GM19463 (cell line): ENCODE measurements around the gene RHOG.
"Not testable (repeated sequence)": the region's sequence is repeated elsewhere in the genome, so short reads cannot be mapped to it uniquely, and the experiment has no call there.

Experiments used
- ATAC-seq: cut with Tn5 transposase; IDR thresholded peaks from one replicate; pipeline ENCODE4 v1.9.1; 2021; ENCODE audit warnings: mild to moderate bottlenecking, moderate library complexity; ENCODE audit not compliant: unreplicated experiment

The RHOG gene

DNA sequence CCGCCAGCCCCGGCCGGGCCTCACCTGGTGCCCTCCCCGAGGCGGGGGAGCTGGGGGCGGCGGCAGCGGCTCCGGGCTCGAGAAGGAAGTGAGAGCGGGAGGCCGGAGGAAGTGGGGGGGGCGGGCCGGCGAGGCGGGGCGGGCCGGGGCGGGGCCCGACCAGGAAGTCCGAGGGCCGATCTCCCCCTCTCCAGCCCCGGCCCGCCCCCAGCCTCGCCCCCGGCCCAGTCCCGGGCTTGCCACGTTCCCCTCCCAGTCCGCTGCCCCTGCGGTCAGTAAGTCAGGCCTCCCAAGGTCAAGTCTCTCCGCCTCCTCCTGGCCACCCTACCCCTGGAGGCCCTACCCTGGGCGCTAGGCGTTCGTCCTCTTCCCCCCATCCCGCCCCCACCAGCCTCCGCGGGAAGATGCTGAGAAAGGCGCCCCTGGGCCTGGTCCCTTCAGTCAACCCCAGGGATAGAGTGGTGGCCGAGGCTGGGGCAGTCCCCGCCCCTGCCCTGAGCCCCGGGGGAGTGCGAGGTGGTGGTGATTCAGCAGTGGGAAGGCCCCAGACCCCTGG is at the start of gene RHOG:
RHOG (minus strand) TSS at position 90 of the 556 bp plus-strand sequence. CDS start 12,821 bp downstream, outside the sequence.
- peak; percentile 52 for ATAC-seq

DNA sequence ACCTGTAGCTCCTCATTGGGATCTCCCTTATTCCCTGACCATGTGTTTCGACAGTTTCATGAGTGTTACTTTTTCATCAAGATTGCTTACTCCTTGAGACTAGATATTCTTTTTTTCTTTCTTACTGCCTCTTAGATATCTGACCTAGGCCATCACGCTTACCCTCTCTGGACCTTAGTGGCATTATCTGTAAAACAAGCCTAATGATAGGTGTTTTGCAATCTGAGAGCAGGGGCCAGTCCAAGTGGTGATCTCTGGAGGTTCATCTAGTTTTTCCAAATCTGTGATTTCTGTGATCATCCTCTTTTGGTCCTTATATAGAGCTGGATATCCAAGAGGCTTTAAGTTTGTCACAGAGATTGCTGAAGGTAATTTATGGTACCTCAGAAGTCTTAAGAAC is 49.3 kb upstream of the RHOG start:
- no peak for ATAC-seq

GRCh38 chr11:3888876-3889275 is 48.1 kb upstream of the RHOG start:
- ATAC-seq = no peak

GRCh38 chr11:3886985-3887384 is 46.2 kb upstream of the RHOG start:
- no peak for ATAC-seq

DNA sequence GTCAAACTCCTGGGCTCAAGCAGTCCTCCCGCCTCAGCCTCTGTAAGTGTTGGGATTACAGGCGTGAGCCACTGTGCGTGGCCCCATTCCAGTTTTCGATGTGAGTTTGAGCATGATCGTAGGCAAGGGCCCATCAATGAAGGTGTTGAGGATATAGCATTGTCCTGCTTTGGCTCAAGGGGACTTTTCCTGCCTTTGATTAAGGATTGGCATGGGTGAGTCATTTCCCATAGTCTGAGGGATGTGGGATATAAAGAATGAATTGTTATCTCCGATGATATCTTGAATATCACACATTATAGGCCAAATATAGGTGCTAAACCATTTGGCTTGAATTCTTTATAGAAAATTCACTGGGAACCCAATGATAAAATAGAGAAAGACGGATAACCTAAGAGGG is 45.1 kb upstream of the RHOG start:
- ATAC-seq = no peak

DNA sequence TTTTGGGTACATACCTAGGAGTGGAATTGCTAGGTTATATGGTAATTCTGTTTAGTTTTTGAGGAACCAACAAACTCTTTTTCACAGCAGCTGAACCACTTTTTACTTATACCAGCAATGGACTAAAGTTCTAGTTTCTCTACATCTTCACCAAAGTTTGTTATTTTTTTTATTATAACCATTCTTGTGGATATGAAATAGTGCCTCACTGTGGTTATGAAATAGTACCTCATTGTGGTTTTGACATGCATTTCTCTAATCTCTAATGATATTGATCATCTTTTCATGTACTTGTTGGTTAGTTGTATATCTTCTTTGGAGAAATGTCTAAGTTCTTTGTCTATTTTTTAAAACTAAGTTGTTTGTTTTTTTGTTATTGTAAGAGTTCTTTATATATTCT is 41.9 kb upstream of the RHOG start:
- ATAC-seq = no peak

- no peak for ATAC-seq
Measured at GRCh38 chr11:3880724-3881123, 40.0 kb upstream of the RHOG start.

DNA sequence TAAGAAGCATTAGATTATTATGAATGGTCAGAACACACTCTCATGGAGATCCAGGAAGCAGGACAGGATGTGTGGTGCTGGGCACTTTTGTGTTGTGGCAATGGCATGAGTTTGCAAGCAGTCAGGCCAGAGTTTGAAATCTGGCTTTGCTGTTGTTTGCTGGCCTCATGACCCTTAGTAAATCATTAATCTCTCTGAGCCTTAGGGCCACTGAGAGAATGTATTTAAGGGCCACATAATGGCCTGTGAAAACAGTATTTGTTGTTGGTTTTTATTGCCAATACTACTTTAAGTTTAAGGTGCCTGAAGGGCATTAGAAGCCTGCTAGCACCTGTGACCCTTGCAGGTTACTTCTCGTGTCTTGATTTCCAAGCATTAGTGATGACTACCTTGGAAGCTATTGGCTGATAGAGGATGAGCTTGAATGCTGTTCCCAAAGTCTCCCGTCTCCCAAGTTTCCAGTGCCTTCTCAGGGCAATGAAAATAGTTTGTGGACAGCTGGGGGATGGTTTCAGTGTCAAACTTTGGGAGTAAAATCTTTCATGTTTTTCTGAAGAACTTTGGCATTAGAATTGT is 39.3 kb upstream of the RHOG start:
- peak; percentile 47 for ATAC-seq

DNA sequence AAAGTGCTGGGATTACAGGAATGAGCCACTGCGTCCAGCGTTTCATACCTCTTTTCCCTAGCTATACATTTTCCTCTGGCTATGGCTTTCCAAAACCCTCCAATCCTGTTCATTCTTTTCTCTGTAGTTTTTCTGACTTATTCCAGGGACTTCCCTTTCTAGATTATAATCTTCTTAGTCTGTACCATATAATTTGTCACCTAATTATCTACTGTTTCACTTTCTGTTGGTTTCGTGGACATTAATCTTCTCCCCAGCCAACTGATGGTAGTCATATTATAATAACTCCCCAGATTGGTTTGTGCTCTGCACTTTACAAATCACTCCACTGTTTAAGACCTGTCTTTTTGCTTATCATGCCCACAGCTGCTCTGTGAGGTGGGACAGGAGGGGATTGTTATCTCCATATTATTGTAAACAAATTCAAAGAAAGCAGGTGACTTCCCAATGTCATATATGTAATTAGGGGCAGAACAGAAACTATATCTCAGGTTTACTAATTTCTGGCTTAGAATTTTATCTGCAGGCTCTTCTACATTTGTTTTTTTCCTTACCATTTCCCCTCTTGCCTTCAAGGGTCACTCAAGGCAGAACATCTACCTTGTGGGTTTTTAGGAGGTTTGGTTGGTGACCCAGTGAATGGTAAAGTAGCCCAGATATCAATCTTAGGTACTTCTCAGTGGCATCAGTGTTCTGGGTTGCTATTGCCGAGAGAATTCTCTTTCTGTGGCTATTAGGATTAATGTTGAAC is 38.6 kb upstream of the RHOG start:
- peak; percentile 59 for ATAC-seq

- no peak for ATAC-seq
Measured at GRCh38 chr11:3878258-3878584, 37.5 kb upstream of the RHOG start.

- ATAC-seq = no peak
Measured at GRCh38 chr11:3877364-3878257, 36.9 kb upstream of the RHOG start.

- ATAC-seq = no peak
Measured at GRCh38 chr11:3876613-3877012, 35.9 kb upstream of the RHOG start.

GRCh38 chr11:3873712-3874349 is 33.1 kb upstream of the RHOG start:
- ATAC-seq = no peak

- ATAC-seq = peak; percentile 67
Measured at GRCh38 chr11:3867209-3868091, 26.7 kb upstream of the RHOG start.

DNA sequence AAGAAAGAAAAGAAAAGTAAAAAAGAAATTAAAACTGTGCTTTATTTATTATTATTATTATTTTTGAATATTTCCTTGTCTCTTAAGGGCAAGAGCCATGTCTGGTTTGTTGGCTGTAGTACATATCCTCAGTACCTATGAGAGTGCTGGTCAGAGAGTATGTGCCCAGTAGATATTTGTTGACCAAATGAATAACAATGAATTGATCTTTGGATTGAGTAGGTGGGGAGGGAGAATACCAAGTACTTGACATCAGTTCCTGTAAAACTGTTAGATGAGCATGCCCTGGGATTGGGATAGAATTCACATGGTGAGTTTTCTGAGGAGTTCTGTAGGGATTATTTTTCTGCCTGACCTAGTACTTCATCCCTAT is 26.1 kb upstream of the RHOG start:
- no peak for ATAC-seq

DNA sequence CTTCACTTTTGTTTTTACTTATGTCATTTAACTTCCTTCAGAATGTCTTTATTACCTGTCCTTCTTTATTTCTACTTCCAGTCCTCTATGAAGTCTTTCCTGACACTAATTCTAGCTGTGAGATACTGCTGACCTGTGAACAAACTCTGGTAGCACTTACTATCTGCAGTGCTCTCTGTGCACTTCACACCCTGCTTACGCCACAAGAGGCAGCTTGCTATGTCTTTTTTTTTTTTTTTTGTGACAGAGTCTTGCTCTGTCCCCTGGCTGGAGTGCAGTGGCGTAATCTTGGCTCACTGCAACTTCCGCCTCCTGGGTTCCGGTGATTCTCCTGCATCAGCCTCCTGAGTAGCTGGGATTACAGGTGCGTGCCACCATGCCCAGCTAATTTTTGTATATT is 25.4 kb upstream of the RHOG start:
- ATAC-seq = no peak

GRCh38 chr11:3865388-3866193 is 24.8 kb upstream of the RHOG start:
- no peak for ATAC-seq

DNA sequence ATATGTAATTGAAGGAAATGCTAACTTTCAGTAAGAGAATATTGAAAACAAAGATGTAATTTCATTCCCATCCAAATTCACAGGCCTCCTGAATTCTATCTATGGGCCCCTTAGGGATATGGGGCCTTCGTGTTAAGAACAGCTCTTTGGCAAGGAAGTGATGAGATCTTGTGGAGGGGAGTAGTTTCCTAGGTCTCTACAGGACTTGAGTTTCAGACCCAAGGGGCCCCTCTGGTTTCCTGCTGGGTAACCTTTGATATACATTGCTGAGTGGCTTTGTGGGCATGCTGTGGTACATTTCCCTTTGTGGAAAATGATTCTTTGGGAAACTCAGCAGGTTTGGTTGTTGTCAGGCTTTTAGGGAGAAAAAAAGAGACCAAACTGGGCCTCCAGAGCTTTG is 20.9 kb upstream of the RHOG start:
- ATAC-seq = no peak

- not testable (repeated sequence) for ATAC-seq
Measured at GRCh38 chr11:3860898-3861393, 20.2 kb upstream of the RHOG start.
